ENCODE results near the gene KATNB1. TPM values are rescaled to one million over a fixed set of nuclear protein-coding genes. Genes with fewer than 3 reads are reported as not detected.

Gene KATNB1
- total and polyA plus RNA-seq, 2 experiments from 2014 or later: 46.4 to 49.4 TPM

DNA sequence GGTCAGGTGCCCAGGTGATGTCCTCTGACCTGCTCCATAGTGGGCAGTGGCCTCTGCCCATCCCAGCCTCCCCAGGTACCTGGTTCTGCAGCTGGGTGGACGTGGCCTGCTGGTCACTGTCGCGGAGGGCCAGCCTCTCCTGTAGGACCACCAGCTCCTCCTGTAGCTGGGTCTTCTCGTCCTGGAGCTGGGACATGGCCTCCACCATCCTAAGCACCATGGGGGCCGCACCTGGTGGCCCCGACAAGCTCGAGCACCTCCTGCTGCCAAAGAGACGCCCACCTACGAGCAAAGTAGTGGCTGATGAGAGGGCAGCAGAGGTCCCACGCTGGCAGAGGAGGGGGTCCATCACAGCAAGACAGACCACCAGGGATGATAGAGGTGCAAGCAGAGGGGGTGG is 49.8 kb downstream of the KATNB1 start:
- no peaks in the 10 kb centered on the region for H3K27me3 ChIP-seq
- no peaks in the 10 kb centered on the region for H3K36me3 ChIP-seq
- H3K9me3 ChIP-seq (ENCODE audit: low read depth): no peaks in the 10 kb centered on the region
- H3K27ac ChIP-seq: no peak overlapping the region
- no peak overlapping the region for H3K4me3 ChIP-seq
- no peak for DNase-seq (ENCODE audit: low read depth in 1 of 2, low spot score in 1 of 2)
- TF ChIP-seq, protein P1, sequence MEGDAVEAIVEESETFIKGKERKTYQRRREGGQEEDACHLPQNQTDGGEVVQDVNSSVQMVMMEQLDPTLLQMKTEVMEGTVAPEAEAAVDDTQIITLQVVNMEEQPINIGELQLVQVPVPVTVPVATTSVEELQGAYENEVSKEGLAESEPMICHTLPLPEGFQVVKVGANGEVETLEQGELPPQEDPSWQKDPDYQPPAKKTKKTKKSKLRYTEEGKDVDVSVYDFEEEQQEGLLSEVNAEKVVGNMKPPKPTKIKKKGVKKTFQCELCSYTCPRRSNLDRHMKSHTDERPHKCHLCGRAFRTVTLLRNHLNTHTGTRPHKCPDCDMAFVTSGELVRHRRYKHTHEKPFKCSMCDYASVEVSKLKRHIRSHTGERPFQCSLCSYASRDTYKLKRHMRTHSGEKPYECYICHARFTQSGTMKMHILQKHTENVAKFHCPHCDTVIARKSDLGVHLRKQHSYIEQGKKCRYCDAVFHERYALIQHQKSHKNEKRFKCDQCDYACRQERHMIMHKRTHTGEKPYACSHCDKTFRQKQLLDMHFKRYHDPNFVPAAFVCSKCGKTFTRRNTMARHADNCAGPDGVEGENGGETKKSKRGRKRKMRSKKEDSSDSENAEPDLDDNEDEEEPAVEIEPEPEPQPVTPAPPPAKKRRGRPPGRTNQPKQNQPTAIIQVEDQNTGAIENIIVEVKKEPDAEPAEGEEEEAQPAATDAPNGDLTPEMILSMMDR (IDR thresholded peaks at IDR 0.05; ENCODE audit: low read depth, low read length): no peak
- no peaks in the 10 kb centered on the region for H3K4me1 ChIP-seq (ENCODE audit: low read depth)

DNA sequence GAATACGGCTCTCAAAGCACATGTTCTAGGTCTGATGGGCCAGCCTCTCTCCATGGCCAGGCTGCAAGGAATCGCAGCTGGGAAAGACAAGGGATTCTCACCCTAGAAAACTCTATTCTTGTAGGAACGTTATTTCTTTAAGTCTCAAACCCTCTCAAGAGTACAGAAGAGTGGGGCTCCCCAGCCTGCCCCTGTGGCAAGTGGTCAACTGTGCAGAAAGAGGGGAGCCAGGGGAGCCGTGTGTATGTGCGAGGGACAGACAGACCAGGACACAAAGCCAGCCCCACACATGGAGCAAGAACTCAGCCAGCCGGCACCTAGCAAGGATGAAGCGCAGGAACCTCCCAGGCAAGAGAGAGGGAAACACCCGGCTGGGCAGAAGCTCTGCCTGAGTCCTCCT is 50.4 kb downstream of the KATNB1 start:
- Histone ChIP-seq H3K27me3 (no peaks in the 10 kb centered on the region), H3K27ac (no peak overlapping the region), H3K36me3 (no peaks in the 10 kb centered on the region), H3K4me3 (no peak overlapping the region), H3K9me3 (ENCODE audit: low read depth) (no peaks in the 10 kb centered on the region), H3K4me1 (ENCODE audit: low read depth) (no peaks in the 10 kb centered on the region)
- TF ChIP-seq, protein P1 (IDR thresholded peaks at IDR 0.05; ENCODE audit: low read depth, low read length): no peak
- no peak for DNase-seq (ENCODE audit: low read depth in 1 of 2, low spot score in 1 of 2)

DNA sequence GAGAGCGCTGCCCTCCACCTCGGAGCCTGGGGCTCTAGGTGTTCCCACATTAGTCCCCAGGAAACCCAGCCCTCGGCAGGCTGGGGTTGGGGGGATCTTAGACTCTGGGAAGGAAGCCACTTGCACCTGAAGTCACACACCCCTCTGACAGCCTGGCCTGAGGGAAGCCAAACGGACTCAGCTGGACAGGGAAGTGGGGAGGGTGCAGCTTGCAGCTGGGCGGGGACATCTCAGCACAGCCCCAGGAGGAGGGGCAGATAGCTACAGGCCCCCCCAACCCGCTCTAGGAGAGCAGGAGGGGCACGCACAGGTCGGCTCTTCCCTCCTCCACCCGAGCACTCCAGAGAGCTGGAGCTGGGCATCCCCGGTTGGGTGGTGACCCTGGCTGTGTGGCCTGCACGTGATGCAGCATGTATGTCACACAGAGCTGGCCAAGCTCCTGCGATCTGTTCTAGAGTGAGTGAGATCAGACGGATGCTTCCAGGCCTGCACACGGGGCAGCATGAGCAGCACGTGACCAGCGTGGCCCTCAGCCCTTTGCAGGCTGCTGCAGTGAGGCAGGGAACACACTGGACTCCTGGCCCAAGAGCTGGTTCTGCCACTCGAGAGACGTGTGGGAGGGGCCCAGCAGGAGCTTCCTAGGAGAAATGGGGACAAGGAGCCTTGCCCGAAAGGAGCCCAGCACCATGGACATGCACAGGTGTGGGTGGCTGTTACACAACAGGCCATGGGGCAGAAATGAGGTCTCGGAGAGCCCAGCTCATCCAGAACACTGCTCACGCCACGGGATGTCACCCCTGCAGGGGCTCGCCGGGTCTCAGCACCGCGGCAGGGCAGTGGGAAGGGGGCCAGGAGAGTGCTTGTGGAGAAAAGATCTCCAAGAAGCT is 51.3 kb downstream of the KATNB1 start:
- Histone ChIP-seq H3K4me1 (ENCODE audit: low read depth) (peaks cover 7% of the 10 kb centered on the region), H3K36me3 (no peaks in the 10 kb centered on the region), H3K27ac (no peak overlapping the region), H3K27me3 (no peaks in the 10 kb centered on the region), H3K4me3 (no peak overlapping the region), H3K9me3 (ENCODE audit: low read depth) (no peaks in the 10 kb centered on the region)
- DNase-seq (ENCODE audit: low read depth in 1 of 2, low spot score in 1 of 2): no peak
- TF ChIP-seq, protein P1 (IDR thresholded peaks at IDR 0.05; ENCODE audit: low read depth, low read length): no peak

DNA sequence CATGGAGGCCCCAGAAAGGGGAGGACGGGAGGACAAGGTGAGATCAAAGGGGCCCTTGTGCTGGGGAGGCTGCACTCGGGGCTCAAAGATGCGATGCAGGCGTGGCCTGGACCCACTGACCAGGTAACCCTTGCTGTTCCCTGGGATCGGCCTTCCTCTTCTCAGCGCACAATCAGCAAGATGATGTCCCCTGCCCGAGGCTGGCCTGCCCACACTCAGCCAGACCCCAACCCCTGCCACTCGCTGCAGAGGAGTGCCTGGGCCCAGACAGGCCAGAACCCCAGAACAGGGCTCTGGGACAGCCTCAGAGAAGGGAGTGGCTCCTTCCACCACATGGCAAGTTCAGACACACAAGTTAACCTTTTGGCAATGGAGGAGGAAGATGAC is 51.9 kb downstream of the KATNB1 start:
- no peaks in the 10 kb centered on the region for H3K27me3 ChIP-seq
- no peak for DNase-seq (ENCODE audit: low read depth in 1 of 2, low spot score in 1 of 2)
- no peaks in the 10 kb centered on the region for H3K9me3 ChIP-seq (ENCODE audit: low read depth)
- no peak overlapping the region for H3K4me3 ChIP-seq
- no peaks in the 10 kb centered on the region for H3K36me3 ChIP-seq
- H3K27ac ChIP-seq: no peak overlapping the region
- TF ChIP-seq, protein P1 (IDR thresholded peaks at IDR 0.05; ENCODE audit: low read depth, low read length): no peak
- H3K4me1 ChIP-seq (ENCODE audit: low read depth): peaks cover 7% of the 10 kb centered on the region

DNA sequence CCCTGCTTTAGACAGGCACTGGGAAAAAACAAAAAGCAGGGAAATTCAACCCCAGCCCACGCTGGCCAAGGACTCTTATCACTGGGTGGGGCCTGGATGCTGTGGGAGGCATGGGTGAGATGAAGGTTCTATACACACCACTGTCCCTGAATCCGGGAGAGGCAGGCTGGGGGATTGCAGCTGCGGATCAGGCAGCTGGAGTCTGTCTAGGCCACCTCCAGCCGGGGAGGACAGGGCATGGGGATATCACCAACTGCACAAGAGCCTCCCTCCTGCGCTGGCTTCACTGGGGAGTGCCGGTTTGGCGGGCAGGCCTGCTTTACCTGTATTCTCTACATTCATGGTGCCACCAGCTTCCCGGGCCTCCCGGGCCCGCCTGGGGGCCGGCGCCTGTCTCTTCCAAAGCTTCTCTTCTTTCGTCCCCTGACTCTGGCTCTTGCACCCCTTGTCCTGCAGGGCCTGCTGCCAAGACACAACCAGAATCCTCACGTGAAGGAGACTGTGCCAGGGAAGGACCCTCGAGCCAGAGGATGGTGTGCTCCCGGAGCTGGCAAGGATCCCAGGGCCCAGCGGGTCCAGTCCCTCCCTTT is 52.8 kb downstream of the KATNB1 start:
- no peaks in the 10 kb centered on the region for H3K9me3 ChIP-seq (ENCODE audit: low read depth)
- DNase-seq (ENCODE audit: low read depth in 1 of 2, low spot score in 1 of 2): no peak
- H3K27me3 ChIP-seq: no peaks in the 10 kb centered on the region
- no peak overlapping the region for H3K4me3 ChIP-seq
- H3K27ac ChIP-seq: no peak overlapping the region
- TF ChIP-seq, protein P1 (IDR thresholded peaks at IDR 0.05; ENCODE audit: low read depth, low read length): no peak
- H3K4me1 ChIP-seq (ENCODE audit: low read depth): peaks cover 7% of the 10 kb centered on the region
- H3K36me3 ChIP-seq: no peaks in the 10 kb centered on the region
